ENCODE measurements around the gene DHRS13.

GRCh38 chr17:28853295-28853694 is 49.6 kb downstream of the DHRS13 start:
- no peak for TF ChIP-seq CTCF (conservative IDR thresholded peaks at IDR 0.05; ENCODE audit: low read length)
- no peak for TF ChIP-seq EZH2phosphoT487 (IDR thresholded peaks at IDR 0.05; ENCODE audit: borderline replicate concordance, low read depth, low read length)
